Measurements from ENCODE around the gene ZNF280C.
"Not testable (repeated sequence)": the region's sequence is repeated elsewhere in the genome, so short reads cannot be mapped to it uniquely, and the experiment has no call there.

ZNF280C gene

GRCh38 chrX:130285710-130286109 is 17.0 kb upstream of the ZNF280C start:
- Histone ChIP-seq H3K36me3 (no peaks in the 10 kb centered on the region), H3K27me3 (ENCODE audit: insufficient read depth, low read depth, severe bottlenecking) (peaks cover 4% of the 10 kb centered on the region), H3K27ac (no peak overlapping the region), H3K9me3 (ENCODE audit: severe bottlenecking) (no peaks in the 10 kb centered on the region), H3K4me3 (ENCODE audit: low read depth, low read length) (no peak overlapping the region)
- no peak for TF ChIP-seq CTCF (IDR thresholded peaks at IDR 0.05; ENCODE audit: low read depth, low read length)
- DNase-seq, result no peak

GRCh38 chrX:130285069-130285620 is 16.4 kb upstream of the ZNF280C start:
- no peak for TF ChIP-seq CTCF (IDR thresholded peaks at IDR 0.05; ENCODE audit: low read depth, low read length)
- Histone ChIP-seq H3K27me3 (ENCODE audit: insufficient read depth, low read depth, severe bottlenecking) (peaks cover 4% of the 10 kb centered on the region), H3K4me3 (ENCODE audit: low read depth, low read length) (no peak overlapping the region), H3K36me3 (no peaks in the 10 kb centered on the region), H3K27ac (no peak overlapping the region), H3K9me3 (ENCODE audit: severe bottlenecking) (no peaks in the 10 kb centered on the region)
- DNase-seq, result no peak

- H3K4me3 ChIP-seq (ENCODE audit: low read depth, low read length), result no peak overlapping the region
- TF ChIP-seq CTCF (IDR thresholded peaks at IDR 0.05; ENCODE audit: low read depth, low read length), result no peak
- H3K36me3 ChIP-seq, result no peaks in the 10 kb centered on the region
- no peaks in the 10 kb centered on the region for H3K9me3 ChIP-seq (ENCODE audit: severe bottlenecking)
- peaks cover 4% of the 10 kb centered on the region for H3K27me3 ChIP-seq (ENCODE audit: insufficient read depth, low read depth, severe bottlenecking)
- no peak for DNase-seq
- no peak overlapping the region for H3K27ac ChIP-seq
Observed at GRCh38 chrX:130282151-130282550, 13.5 kb upstream of the ZNF280C start.

- no peak for DNase-seq
- TF ChIP-seq CTCF (IDR thresholded peaks at IDR 0.05; ENCODE audit: low read depth, low read length), result no peak
- Histone ChIP-seq H3K4me3 (ENCODE audit: low read depth, low read length) (no peak overlapping the region), H3K27ac (no peak overlapping the region), H3K36me3 (no peaks in the 10 kb centered on the region), H3K9me3 (ENCODE audit: severe bottlenecking) (no peaks in the 10 kb centered on the region), H3K27me3 (ENCODE audit: insufficient read depth, low read depth, severe bottlenecking) (peaks cover 4% of the 10 kb centered on the region)
Observed at GRCh38 chrX:130280901-130281300, 12.2 kb upstream of the ZNF280C start.

- H3K27ac ChIP-seq; H3K9me3 ChIP-seq (ENCODE audit: severe bottlenecking); DNase-seq; H3K36me3 ChIP-seq; H3K27me3 ChIP-seq (ENCODE audit: insufficient read depth, low read depth, severe bottlenecking); H3K4me3 ChIP-seq (ENCODE audit: low read depth, low read length): not testable (repeated sequence)
Observed at GRCh38 chrX:130272253-130272652, 3.6 kb upstream of the ZNF280C start.

- DNase-seq, result not testable (repeated sequence)
Observed at GRCh38 chrX:130269391-130269790, 692 bp upstream of the ZNF280C start.

GRCh38 chrX:130267956-130268448 is 697 bp downstream of the ZNF280C start:
- TF ChIP-seq CTCF (IDR thresholded peaks at IDR 0.05; ENCODE audit: low read depth, low read length), result no peak
- peak overlapping the region; percentile 92 for H3K27ac ChIP-seq
- peaks cover 9% of the 10 kb centered on the region for H3K27me3 ChIP-seq (ENCODE audit: insufficient read depth, low read depth, severe bottlenecking)

More at GRCh38 chrX:130269391-130269790, 692 bp upstream of the ZNF280C start:
- not testable (repeated sequence) for H3K36me3 ChIP-seq; H3K9me3 ChIP-seq (ENCODE audit: severe bottlenecking); H3K27ac ChIP-seq; H3K4me3 ChIP-seq (ENCODE audit: low read depth, low read length); H3K27me3 ChIP-seq (ENCODE audit: insufficient read depth, low read depth, severe bottlenecking)

More at GRCh38 chrX:130267956-130268448, 697 bp downstream of the ZNF280C start:
- Histone ChIP-seq H3K36me3 (no peaks in the 10 kb centered on the region), H3K4me3 (ENCODE audit: low read depth, low read length) (peak overlapping the region; percentile 60), H3K9me3 (ENCODE audit: severe bottlenecking) (peaks cover 8% of the 10 kb centered on the region)
- DNase-seq, result no peak

All from WERI-Rb-1 (cell line).